HEK293 (cell line): ENCODE results near the gene FCN3.

Source experiments
- AEBP2 ChIP-seq: fragments of 450-650 bp; formaldehyde crosslinking; IDR thresholded peaks from 2 replicates; pipeline ENCODE4 v1.5.1; 2016; ENCODE audit warnings: missing biosample characterization, missing genetic modification characterization, borderline replicate concordance
- CTCF ChIP-seq: fragments of 450-650 bp; formaldehyde crosslinking; IDR thresholded peaks from 2 replicates; pipeline ENCODE4 v1.5.1; 2016; ENCODE audit warnings: missing biosample characterization, missing genetic modification characterization
- GLIS2 ChIP-seq: fragments of 450-650 bp; formaldehyde crosslinking; IDR thresholded peaks from 2 replicates; pipeline ENCODE4 v1.5.1; 2016; ENCODE audit warnings: missing biosample characterization, missing genetic modification characterization
- KLF16 ChIP-seq: fragments of 450-650 bp; formaldehyde crosslinking; IDR thresholded peaks from 2 replicates; pipeline ENCODE4 v1.5.1; 2017; ENCODE audit warnings: missing biosample characterization, missing genetic modification characterization
- KLF8 ChIP-seq: fragments of 450-650 bp; formaldehyde crosslinking; IDR thresholded peaks from 2 replicates; pipeline ENCODE4 v1.5.1; 2016; ENCODE audit warnings: missing biosample characterization, missing genetic modification characterization
- PATZ1 ChIP-seq: fragments of 450-650 bp; formaldehyde crosslinking; IDR thresholded peaks from 2 replicates; pipeline ENCODE4 v1.5.1; 2016; ENCODE audit warnings: missing biosample characterization, missing genetic modification characterization
- SCRT1 ChIP-seq: fragments of 450-650 bp; formaldehyde crosslinking; IDR thresholded peaks from 2 replicates; pipeline ENCODE4 v1.5.1; 2016; ENCODE audit warnings: missing biosample characterization, missing genetic modification characterization, borderline replicate concordance
- SCRT2 ChIP-seq: fragments of 450-650 bp; formaldehyde crosslinking; IDR thresholded peaks from 2 replicates; pipeline ENCODE4 v1.5.1; 2016; ENCODE audit warnings: missing biosample characterization, missing genetic modification characterization
- ZBTB20 ChIP-seq: fragments of 450-650 bp; formaldehyde crosslinking; IDR thresholded peaks from 2 replicates; pipeline ENCODE4 v1.5.1; 2016; ENCODE audit warnings: missing biosample characterization, missing genetic modification characterization
- ZBTB6 ChIP-seq: fragments of 450-650 bp; formaldehyde crosslinking; IDR thresholded peaks from 2 replicates; pipeline ENCODE4 v1.5.1; 2017; ENCODE audit warnings: missing biosample characterization, missing genetic modification characterization
- ZEB2 ChIP-seq: fragments of 450-650 bp; formaldehyde crosslinking; IDR thresholded peaks from 2 replicates; pipeline ENCODE4 v1.5.1; 2016; ENCODE audit warnings: missing biosample characterization, missing genetic modification characterization
- ZFHX2 ChIP-seq: fragments of 450-650 bp; formaldehyde crosslinking; conservative IDR thresholded peaks from 2 replicates; pipeline ENCODE4 v1.5.1; 2016; ENCODE audit warnings: missing biosample characterization, missing genetic modification characterization
- ZFP69B ChIP-seq: fragments of 450-650 bp; formaldehyde crosslinking; IDR thresholded peaks from 2 replicates; pipeline ENCODE4 v1.5.1; 2016; ENCODE audit warnings: missing biosample characterization, missing genetic modification characterization
- ZNF132 ChIP-seq: fragments of 450-650 bp; formaldehyde crosslinking; IDR thresholded peaks from 2 replicates; pipeline ENCODE4 v1.5.1; 2017; ENCODE audit warnings: missing biosample characterization, missing genetic modification characterization, borderline replicate concordance
- ZNF184 ChIP-seq: fragments of 450-650 bp; IDR thresholded peaks from 2 replicates; pipeline ENCODE4 v1.5.1; 2018; ENCODE audit warnings: missing biosample characterization, mild to moderate bottlenecking, missing genetic modification characterization
- ZNF24 ChIP-seq: fragments of 450-650 bp; formaldehyde crosslinking; IDR thresholded peaks from 2 replicates; pipeline ENCODE4 v1.5.1; 2016; ENCODE audit warnings: missing biosample characterization, missing genetic modification characterization
- ZNF302 ChIP-seq: fragments of 450-650 bp; formaldehyde crosslinking; IDR thresholded peaks from 2 replicates; pipeline ENCODE4 v1.5.1; 2016; ENCODE audit warnings: missing biosample characterization, missing genetic modification characterization, low read depth
- ZNF404 ChIP-seq: fragments of 450-650 bp; formaldehyde crosslinking; IDR thresholded peaks from 2 replicates; pipeline ENCODE4 v1.5.1; 2017; ENCODE audit warnings: missing biosample characterization, missing genetic modification characterization
- ZNF48 ChIP-seq: fragments of 450-650 bp; formaldehyde crosslinking; IDR thresholded peaks from 2 replicates; pipeline ENCODE4 v1.5.1; 2016; ENCODE audit warnings: missing biosample characterization, missing genetic modification characterization
- ZNF488 ChIP-seq: fragments of 450-650 bp; formaldehyde crosslinking; IDR thresholded peaks from 2 replicates; pipeline ENCODE4 v1.5.1; 2016; ENCODE audit warnings: missing biosample characterization, missing genetic modification characterization
- ZNF513 ChIP-seq: fragments of 450-650 bp; IDR thresholded peaks from 2 replicates; pipeline ENCODE4 v1.5.1; 2018; ENCODE audit warnings: missing biosample characterization, missing genetic modification characterization
- ZNF580 ChIP-seq: fragments of 450-650 bp; formaldehyde crosslinking; IDR thresholded peaks from 2 replicates; pipeline ENCODE4 v1.5.1; 2016; ENCODE audit warnings: missing biosample characterization, missing genetic modification characterization
- ZNF585B ChIP-seq: fragments of 450-650 bp; formaldehyde crosslinking; IDR thresholded peaks from 2 replicates; pipeline ENCODE4 v1.5.1; 2016; ENCODE audit warnings: missing biosample characterization, missing genetic modification characterization
- ZNF600 ChIP-seq: fragments of 450-650 bp; formaldehyde crosslinking; IDR thresholded peaks from 2 replicates; pipeline ENCODE4 v1.5.1; 2016; ENCODE audit warnings: missing biosample characterization, missing genetic modification characterization
- ZNF629 ChIP-seq: fragments of 450-650 bp; formaldehyde crosslinking; IDR thresholded peaks from 2 replicates; pipeline ENCODE4 v1.5.1; 2017; ENCODE audit warnings: missing biosample characterization, missing genetic modification characterization
- ZNF660 ChIP-seq: fragments of 450-650 bp; IDR thresholded peaks from 2 replicates; pipeline ENCODE4 v1.5.1; 2018; ENCODE audit warnings: missing biosample characterization, mild to moderate bottlenecking, missing genetic modification characterization
- ZNF677 ChIP-seq: fragments of 450-650 bp; IDR thresholded peaks from 2 replicates; pipeline ENCODE4 v1.5.0; 2018; ENCODE audit warnings: missing biosample characterization, mild to moderate bottlenecking, missing genetic modification characterization, moderate library complexity
- ZNF747 ChIP-seq: fragments of 450-650 bp; formaldehyde crosslinking; IDR thresholded peaks from 2 replicates; pipeline ENCODE4 v1.5.1; 2016; ENCODE audit warnings: missing biosample characterization, missing genetic modification characterization
- ZSCAN4 ChIP-seq: fragments of 450-650 bp; formaldehyde crosslinking; IDR thresholded peaks from 2 replicates; pipeline ENCODE4 v1.5.1; 2017; ENCODE audit warnings: missing biosample characterization, missing genetic modification characterization
- ZXDB ChIP-seq: fragments of 450-650 bp; formaldehyde crosslinking; IDR thresholded peaks from 2 replicates; pipeline ENCODE4 v1.5.1; 2016; ENCODE audit warnings: missing biosample characterization, missing genetic modification characterization

Gene FCN3

GRCh38 chr1:27341525-27342252, 32.9 kb downstream of the FCN3 start, which contains the start of gene SYTL1 (continued):
- TF ChIP-seq ZNF747 (tag by site-specific recombination) (no peak), ZXDB (tag by site-specific recombination) (peak; percentile 63), AEBP2 (tag by site-specific recombination) (no peak), KLF16 (tag by site-specific recombination) (peak; percentile 86), ZNF600 (tag by site-specific recombination) (peak; percentile 83), ZFHX2 (tag by site-specific recombination) (peak; percentile 96), ZNF404 (tag by site-specific recombination) (no peak), ZNF488 (tag by site-specific recombination) (no peak), ZNF132 (tag by site-specific recombination) (no peak), ZNF302 (no peak), ZNF660 (tag by site-specific recombination) (no peak; the same call in 1 of the 2 replicates), ZNF24 (tag by site-specific recombination) (peak; percentile 68), ZEB2 (tag by site-specific recombination) (peak; percentile 78), CTCF (tag by site-specific recombination) (peak; percentile 32; the same call in 1 of the 2 replicates), SCRT2 (tag by site-specific recombination) (peak; percentile 99), ZNF677 (tag by site-specific recombination) (no peak), ZNF585B (no peak), ZNF48 (tag by site-specific recombination) (no peak), ZFP69B (tag by site-specific recombination) (peak; percentile 65; the same call in 1 of the 2 replicates), ZNF580 (tag by site-specific recombination) (0 out of 2 replicates have a peak, but pooled peaks have one; percentile 46), ZNF184 (tag by site-specific recombination) (peak; percentile 46; the same call in 1 of the 2 replicates), SCRT1 (peak; percentile 94), PATZ1 (tag by site-specific recombination) (peak; percentile 91), ZBTB20 (tag by site-specific recombination) (peak; percentile 26; the same call in 1 of the 2 replicates), ZNF513 (tag by site-specific recombination) (no peak), ZNF629 (tag by site-specific recombination) (peak; percentile 56), GLIS2 (peak; percentile 94), KLF8 (tag by site-specific recombination) (peak; percentile 66), ZBTB6 (tag by site-specific recombination) (no peak; the same call in 1 of the 2 replicates), ZSCAN4 (tag by site-specific recombination) (no peak; the same call in 1 of the 2 replicates)
